ENCODE results near the gene DPM2. TPM values are rescaled to one million over a fixed set of nuclear protein-coding genes. Genes with fewer than 3 reads are reported as not detected.
A peak's percentile ranks its signal among the peaks of the same experiment; 100 is the strongest.

DPM2 gene
- total RNA-seq, 1 experiment from 2014 or later: 51.9 TPM

DNA sequence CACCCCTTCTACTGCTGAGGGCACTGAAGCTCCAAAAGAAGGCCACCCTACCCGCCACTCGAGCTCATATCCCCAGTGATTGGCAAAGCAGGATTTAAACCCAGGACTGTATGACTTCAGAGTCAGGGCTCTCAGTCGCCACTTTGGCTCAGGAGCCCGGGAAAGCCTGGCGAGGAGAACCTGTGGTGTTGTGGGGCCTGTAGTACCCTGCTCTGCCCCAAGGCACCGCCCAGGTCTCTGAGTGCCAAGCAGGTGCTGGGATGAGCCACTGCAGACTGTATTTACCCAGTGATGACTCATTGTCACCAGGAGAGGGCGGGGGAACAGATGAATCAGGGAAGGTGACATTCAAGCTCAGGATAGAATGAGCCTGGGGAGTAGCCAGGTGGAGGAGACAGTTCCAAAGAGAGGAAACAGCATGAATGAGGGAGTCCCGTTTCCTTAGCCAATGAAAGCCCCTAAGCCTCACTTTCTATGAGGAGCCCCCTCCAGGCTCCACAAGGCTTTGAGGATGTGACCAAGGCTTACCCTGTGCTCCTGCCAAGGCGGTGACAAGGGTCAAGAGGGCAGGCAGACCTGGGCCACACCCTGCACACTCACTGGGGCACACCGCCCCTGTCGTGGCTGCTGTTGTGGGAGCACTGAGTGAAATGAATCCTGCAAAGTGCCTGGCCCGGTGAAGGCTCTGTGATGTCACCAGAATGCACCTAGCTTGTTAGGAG, 17.8 kb upstream of the DPM2 start:
- DNase-seq (ENCODE audit: low read depth): peak; percentile 82

DNA sequence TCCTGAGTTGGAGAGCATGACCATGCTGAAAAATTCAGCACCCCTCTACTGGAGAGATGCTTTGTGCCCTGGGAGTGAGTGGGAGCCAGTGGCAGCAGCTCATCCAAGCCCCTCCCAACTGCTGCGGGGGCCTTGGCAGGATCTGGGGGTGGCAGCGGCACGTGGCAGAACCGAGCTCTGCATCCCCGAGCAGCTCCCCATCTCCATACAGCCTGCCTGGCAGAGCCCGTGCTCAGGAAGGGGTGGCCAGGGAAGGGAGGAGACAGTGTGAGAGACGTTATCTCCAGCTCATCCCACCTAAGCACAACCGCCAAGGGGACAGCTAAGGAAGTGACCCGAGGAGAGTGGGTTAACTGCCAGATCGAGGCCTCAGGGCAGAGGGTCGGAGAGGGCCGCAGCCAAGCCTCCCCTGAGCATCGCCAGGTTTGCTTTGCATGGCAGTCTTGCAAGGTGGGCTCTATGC, 17.2 kb upstream of the DPM2 start:
- DNase-seq (ENCODE audit: low read depth): no peak

DNA sequence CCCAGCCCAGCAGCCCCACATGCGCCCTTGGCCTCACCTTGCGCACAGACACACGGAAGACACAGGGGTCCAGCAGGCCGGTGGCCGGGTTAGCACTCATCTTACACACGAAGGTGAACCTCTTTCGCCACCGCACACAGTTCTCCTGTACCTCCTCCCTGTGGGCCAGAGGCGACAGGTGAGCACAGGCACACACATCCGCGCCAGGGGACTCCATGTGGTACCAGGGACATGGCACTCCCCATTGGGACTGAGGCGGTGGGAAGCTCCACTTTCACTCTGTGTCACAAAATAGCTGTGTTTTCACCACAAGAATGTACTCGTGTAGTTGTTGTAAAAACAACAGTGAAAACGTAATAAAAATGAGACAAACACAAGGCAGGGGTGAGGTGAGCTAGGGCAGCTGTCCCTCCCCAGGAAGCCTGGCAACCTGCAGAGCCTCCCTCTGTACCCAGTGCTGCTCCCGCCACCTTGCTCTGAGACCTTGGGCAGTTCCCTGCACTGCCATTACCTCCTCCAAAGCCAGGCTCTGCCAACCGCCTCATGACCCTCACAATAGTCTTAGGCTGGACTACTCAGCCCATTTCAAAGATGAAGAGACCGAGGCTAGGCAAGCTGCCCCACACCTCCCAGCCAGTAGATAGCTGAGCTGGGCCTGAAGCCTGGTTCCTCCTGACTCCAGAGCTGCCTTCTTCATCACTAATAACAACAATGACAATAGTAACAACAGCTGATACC, 16.3 kb upstream of the DPM2 start:
- DNase-seq (ENCODE audit: low read depth): no peak

- DNase-seq (ENCODE audit: low read depth): no peak
Observed at GRCh38 chr9:127953154-127953553, 15.5 kb upstream of the DPM2 start.

DNA sequence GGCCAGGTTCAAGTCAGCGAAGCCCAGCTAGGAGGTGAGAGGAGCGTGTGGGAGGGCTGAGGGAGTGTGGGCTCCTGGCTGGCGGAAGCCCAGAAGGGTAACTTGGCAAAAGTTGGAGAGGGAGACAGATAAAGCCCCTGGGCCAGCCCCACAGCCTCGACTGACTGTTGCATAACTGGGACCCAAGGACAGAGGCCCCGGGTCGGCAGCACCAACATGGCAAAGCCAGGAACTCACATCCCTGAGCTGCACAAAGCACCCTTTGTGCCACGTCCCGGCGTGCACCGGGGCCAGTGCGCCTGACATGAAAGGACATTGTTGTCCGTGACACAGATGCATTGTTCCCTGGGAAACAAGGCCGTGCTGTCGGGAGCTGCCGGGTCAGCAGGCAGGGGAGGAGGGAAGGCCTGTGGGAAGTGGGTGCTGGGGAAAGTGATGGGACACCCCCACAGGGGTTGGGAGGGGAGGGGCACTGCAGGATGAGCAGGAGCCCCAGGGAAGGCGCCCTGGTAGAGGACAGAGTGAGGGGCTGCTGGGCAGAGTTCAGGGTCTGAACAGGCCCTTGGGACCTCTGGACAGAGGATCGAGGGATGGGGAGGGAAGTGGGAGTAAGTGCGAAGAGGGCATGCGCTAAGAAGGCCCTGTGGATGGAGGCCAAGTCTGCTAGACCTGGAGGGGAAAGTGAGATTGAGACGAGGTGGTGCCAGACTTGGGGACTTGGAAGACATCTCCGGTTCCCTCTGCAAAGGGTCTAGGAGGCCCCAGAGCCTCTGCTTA, 13.0 kb upstream of the DPM2 start:
- no peak for DNase-seq (ENCODE audit: low read depth)

DNA sequence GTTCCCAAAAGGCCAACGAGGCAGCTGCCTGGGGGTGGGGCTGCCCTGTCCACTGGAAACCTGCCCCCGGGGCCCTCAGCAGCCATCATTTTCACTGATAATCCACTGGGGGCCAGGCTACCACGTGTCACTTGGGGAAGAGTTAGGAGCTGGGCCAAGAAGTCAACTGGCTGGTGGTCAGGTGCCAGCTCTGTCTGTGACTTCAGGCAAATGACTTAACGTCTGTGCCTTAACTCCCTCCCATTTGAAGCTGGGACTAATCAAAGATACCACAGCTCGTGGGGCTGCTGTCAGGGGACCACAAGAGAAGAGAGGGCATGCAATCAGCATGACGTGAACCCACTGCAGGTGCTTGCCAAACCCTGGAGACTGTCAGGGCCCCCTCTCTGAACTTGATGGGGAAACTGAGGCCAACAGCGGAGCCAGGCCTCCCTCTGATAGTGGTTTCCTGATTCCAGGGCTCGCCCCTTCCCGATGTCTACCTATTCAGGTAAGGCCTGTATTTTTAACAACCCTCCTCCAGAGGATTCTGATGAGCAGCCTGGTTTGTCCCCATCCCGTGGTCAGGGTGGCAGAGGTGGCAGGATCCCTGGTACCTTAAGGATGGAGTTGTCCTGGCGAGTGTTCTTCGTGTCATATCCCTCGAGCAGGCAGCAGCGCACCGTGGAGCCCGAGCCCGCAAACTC, 12.3 kb upstream of the DPM2 start:
- DNase-seq (ENCODE audit: low read depth): no peak

GRCh38 chr9:127947841-127948710, 10.4 kb upstream of the DPM2 start:
- DNase-seq (ENCODE audit: low read depth): no peak

- no peak for DNase-seq (ENCODE audit: low read depth)
Observed at GRCh38 chr9:127946728-127947127, 9.1 kb upstream of the DPM2 start.

- no peak for DNase-seq (ENCODE audit: low read depth)
Observed at GRCh38 chr9:127945942-127946341, 8.3 kb upstream of the DPM2 start.

DNA sequence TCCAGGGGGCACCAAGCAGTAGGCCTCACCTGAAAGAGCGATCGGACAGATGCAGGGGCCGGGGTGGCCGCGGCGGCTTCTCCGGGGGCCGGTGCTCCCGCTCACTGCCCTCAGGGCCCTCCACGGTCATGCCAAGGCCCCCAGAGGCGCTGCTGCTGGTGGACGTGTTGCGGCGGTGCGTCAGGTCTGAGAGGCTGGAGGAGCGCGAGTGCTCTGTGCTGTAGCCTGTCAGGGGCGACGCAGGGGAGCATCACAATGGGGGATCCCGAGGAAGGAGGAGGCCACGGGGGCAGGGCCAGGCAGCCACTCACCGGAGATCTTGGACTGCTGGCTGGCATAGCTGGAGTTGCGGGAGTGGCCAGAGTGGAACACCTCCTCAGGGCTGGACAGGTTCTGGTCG, 7.7 kb upstream of the DPM2 start:
- DNase-seq (ENCODE audit: low read depth): no peak

GRCh38 chr9:127944586-127945218, 7.0 kb upstream of the DPM2 start:
- no peak for DNase-seq (ENCODE audit: low read depth)

- peak; percentile 90 for DNase-seq (ENCODE audit: low read depth)
Observed at GRCh38 chr9:127943731-127944144, 6.1 kb upstream of the DPM2 start.

- no peak for DNase-seq (ENCODE audit: low read depth)
Observed at GRCh38 chr9:127943011-127943662, 5.5 kb upstream of the DPM2 start.

- peak; percentile 77 for DNase-seq (ENCODE audit: low read depth)
Observed at GRCh38 chr9:127942216-127943010, 4.8 kb upstream of the DPM2 start.

GRCh38 chr9:127941961-127942215, 4.2 kb upstream of the DPM2 start:
- no peak for DNase-seq (ENCODE audit: low read depth)

DNA sequence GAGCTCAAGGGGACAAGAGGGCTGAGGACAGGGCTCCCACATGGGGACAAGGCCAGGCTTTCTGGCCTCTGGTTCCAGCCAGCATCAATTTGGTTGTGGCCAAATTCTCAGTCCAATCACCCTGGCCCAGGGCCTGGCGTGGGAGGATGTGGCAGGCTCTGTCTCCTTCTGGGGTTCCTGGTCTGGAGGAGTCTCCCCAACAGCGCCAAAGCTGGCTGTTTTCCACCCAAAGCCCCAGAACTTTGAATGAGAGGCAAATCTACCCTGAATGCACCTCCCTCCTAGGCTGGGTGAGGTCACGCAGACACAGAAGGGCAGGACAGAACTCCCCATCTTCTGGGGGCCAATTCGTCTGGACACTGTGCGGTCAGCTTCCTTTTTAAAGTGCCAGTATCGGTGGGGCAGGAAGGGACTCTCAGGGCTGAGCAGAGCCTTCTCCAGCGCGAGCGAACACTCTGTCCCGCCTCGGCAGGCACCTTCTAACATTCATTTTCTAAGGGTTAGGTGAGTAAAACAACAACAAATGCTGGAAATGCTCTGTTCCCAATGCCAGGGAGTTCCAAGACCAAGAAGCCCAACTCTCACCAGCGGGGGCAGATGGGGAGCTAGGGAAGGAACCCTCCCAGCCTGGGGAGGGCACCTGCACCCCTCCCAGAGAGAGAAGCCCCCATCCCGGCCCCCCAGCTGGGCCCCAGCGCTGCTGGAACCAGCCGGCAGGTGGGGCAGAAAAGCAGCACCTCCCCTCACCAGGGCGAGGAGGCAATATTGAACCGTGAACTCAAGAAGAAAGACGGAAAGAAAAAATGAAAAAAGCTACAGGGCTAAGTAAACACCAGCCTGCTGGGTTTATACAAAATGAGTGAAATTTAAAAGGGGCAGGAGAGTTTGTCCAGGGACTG, 3.7 kb upstream of the DPM2 start:
- no peak for DNase-seq (ENCODE audit: low read depth)

GRCh38 chr9:127940593-127940992, 2.9 kb upstream of the DPM2 start:
- DNase-seq (ENCODE audit: low read depth): no peak

GRCh38 chr9:127938298-127938690, 640 bp upstream of the DPM2 start:
- no peak for DNase-seq (ENCODE audit: low read depth)
